Ectodermal cell (in vitro differentiated cells): Measurements from ENCODE around the gene TRAPPC10.

Source experiments
- H3K27ac ChIP-seq: 2 replicates; pipeline ENCODE4 v1.7.0; 2013; ENCODE audit warnings: mild to moderate bottlenecking, low read depth, low read length; ENCODE audit not compliant: insufficient read depth, poor library complexity, severe bottlenecking
- H3K27me3 ChIP-seq: 2 replicates; pipeline ENCODE4 v1.7.0; 2013; ENCODE audit warnings: mild to moderate bottlenecking, low read length; ENCODE audit not compliant: insufficient read depth, control insufficient read depth, poor library complexity, severe bottlenecking
- H3K36me3 ChIP-seq: one replicate; pipeline ENCODE4 v1.7.0; 2013; ENCODE audit warnings: low read length; ENCODE audit not compliant: control insufficient read depth, insufficient read depth
- H3K4me1 ChIP-seq: one replicate; pipeline ENCODE4 v1.7.0; 2013; ENCODE audit warnings: low read length; ENCODE audit not compliant: control insufficient read depth, insufficient read depth
- H3K4me3 ChIP-seq: 2 replicates; pipeline ENCODE4 v1.7.0; 2013; ENCODE audit warnings: low read depth, low read length, control low read depth; ENCODE audit not compliant: insufficient read depth
- H3K9me3 ChIP-seq: 2 replicates; pipeline ENCODE4 v1.7.0; 2013; ENCODE audit warnings: mild to moderate bottlenecking, low read length, moderate library complexity; ENCODE audit not compliant: control insufficient read depth
- WGBS, 2 experiments: methylation state at CpG; one replicate each; pipeline ENCODE4 v1.1.7; 2013; ENCODE audit warnings: missing lambda C conversion rate in 2 of 2; 5-methylcytosine and 5-hydroxymethylcytosine counted together

Gene TRAPPC10

DNA sequence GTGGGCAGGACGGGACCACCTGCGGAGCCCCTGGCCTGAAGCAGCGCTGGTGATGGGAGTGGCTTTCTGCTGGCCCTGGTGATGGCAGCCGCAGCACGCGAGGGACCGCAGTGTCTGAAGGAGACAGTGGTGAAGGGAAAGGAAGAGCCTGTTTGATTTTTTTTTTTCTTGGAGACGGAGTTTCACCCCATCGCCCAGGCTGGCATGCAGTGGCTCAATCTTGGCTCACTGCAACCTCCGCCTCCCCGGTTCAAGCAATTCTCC lies 40.2 kb upstream of the TRAPPC10 start:
- H3K36me3 ChIP-seq: no peaks in the 10 kb centered on the region
- no peak overlapping the region for H3K4me3 ChIP-seq
- no peaks in the 10 kb centered on the region for H3K4me1 ChIP-seq
- 92 to 94% methylated on average over 11 of the region's 11 CpGs for WGBS, 2 experiments
- no peak overlapping the region for H3K27ac ChIP-seq
- H3K27me3 ChIP-seq: no peaks in the 10 kb centered on the region
- H3K9me3 ChIP-seq: no peaks in the 10 kb centered on the region

DNA sequence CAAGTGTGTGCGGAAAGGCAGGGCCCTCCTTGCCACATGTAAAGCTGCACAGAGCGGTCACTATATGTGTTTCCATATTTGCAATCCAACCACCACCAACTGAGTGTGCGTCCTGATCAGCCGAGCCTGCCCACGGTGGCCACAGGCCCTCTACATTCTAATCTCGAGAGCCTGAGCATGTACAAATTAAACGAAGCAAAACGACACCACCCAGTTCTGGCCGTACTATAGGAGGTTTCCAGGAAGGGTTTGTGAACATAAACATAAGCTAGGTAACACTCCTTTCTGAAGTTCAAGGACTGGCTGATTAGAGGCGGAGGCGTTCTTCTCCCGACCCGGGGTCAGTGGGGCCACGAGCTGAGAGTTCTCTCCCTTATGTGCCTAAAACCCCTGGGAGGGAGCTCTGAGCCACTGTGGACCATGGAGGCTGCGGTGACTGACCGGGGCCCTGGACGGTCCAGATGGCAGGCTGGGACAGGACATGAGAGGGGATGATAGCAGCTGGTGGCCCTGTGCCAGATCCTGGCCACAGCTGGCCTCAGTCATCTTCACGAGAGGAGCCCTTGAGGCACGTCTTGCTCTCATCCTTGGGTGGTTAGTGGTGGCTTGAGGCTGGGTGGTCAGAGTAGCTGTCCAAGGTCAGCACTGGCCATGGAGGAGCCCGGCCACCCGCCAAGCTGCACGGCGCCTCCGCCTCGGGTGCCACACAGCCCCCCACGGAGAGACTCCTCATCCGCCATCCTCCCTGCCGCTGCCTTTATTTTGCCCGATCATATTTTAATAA lies 39.1 kb upstream of the TRAPPC10 start:
- Histone ChIP-seq H3K9me3 (no peaks in the 10 kb centered on the region), H3K27me3 (no peaks in the 10 kb centered on the region), H3K27ac (no peak overlapping the region), H3K4me3 (no peak overlapping the region), H3K4me1 (no peaks in the 10 kb centered on the region), H3K36me3 (no peaks in the 10 kb centered on the region)
- 94 to 95% methylated on average over 29 of the region's 29 CpGs for WGBS, 2 experiments

DNA sequence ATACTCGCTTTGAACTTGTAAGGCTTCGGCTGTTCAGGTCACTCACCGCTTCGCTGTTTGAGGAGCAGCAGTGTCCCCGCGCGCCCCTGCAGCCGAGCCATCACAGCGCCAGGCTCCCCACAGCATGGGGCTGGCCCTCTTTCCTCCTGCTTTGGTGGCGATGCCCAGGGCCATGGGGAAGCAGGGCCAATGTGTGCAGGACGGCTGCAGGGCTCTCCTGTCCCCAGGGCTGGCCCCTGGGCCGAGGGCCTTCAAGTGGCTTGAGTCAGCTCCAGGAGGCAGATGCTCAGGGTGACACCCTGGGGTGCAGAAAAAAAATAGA lies 38.5 kb upstream of the TRAPPC10 start:
- Histone ChIP-seq H3K36me3 (no peaks in the 10 kb centered on the region), H3K4me3 (no peak overlapping the region), H3K4me1 (no peaks in the 10 kb centered on the region), H3K27me3 (no peaks in the 10 kb centered on the region), H3K27ac (no peak overlapping the region), H3K9me3 (no peaks in the 10 kb centered on the region)
- WGBS, 2 experiments: 94% methylated on average over 12 of the region's 12 CpGs

DNA sequence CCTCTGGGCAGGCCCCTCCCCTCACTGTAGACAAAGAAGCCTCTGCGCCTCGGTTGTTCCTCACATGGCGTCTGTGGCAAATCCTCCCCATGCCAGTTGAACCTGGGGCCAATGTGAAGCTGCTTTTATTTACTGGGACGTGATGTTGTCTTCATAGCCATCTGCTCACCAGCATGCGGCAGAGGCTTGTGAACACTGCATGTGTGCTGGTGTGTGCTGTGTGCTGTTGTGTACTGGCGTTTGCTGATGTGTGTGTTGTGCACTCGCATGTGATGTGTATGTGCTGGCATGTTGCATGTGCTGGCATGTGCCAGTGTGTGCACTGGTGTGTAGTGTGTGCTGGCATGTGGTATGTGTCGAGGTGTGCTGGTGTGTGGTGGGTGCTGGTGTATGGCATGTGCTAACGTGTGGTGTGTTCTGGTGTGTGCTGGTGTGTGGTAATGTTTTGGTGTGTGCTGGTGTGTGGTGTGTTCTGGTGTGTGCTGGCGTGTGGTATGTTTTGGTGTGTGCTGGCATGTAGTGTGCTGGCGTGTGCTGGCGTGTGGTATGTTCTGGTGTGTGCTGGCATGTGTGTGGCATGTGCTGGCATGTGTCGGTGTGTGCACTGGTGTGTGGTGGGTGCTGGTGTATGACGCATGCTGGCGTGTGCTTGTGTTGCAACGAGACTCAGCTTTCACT lies 37.2 kb upstream of the TRAPPC10 start:
- Histone ChIP-seq H3K27me3 (no peaks in the 10 kb centered on the region), H3K4me3 (no peak overlapping the region), H3K36me3 (no peaks in the 10 kb centered on the region), H3K27ac (no peak overlapping the region), H3K4me1 (no peaks in the 10 kb centered on the region), H3K9me3 (no peaks in the 10 kb centered on the region)
- 91 to 94% methylated on average over 16 of the region's 16 CpGs for WGBS, 2 experiments

DNA sequence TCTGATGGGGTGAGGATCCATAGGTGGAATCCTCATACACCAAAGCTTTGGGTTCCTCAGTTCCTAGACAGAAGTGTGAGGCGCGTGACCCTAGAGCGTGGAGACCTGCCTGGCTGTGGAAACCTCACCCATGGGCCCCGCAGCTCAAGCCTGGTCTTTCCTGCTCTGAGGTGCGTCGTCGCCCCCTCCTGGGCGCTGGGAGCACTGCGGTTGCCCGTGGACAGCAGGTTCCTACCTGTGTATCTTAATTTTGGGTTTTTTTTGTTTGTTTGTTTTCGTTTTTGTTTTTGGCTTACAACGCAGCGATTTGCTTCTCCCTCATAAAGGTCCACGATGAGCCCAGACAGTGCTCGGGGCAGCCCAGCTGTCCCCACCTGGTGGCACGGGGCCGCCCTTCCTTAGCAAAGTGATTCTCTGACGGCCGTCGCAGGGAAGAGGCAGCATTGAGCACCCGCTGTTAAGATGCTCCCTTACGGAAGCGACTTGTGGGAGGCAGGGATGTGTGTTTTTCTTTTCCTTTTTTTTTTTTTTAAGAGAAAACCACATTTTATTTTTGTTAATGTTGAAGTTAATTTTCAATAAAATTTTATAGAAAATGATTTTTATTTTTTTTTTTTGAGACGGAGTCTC lies 36.5 kb upstream of the TRAPPC10 start:
- H3K36me3 ChIP-seq: no peaks in the 10 kb centered on the region
- no peaks in the 10 kb centered on the region for H3K9me3 ChIP-seq
- 15% methylated on average over 21 to 22 of the region's 24 CpGs for WGBS, 2 experiments
- no peaks in the 10 kb centered on the region for H3K4me1 ChIP-seq
- no peak overlapping the region for H3K27ac ChIP-seq
- H3K27me3 ChIP-seq: no peaks in the 10 kb centered on the region
- H3K4me3 ChIP-seq: no peak overlapping the region

DNA sequence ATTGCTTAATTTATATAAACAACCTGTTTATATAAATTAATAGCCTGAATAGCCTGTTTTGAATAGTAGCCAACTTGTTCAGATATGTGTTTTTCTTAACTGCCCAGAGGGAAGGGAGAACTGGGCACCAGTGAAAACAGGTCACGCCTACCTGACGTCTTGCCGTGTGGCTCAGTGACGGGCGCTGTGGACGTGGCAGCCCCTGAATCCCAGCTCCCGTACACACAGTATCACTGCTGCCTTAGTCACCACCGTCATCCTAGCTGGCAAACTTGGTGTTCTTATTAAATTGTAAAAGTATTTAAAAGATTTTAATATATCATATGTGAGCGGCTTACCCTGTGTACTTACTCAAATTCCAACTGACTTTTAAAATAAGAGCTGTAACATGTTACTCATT lies 35.4 kb upstream of the TRAPPC10 start:
- 92% methylated on average over 7 to 8 of the region's 9 CpGs for WGBS, 2 experiments

DNA sequence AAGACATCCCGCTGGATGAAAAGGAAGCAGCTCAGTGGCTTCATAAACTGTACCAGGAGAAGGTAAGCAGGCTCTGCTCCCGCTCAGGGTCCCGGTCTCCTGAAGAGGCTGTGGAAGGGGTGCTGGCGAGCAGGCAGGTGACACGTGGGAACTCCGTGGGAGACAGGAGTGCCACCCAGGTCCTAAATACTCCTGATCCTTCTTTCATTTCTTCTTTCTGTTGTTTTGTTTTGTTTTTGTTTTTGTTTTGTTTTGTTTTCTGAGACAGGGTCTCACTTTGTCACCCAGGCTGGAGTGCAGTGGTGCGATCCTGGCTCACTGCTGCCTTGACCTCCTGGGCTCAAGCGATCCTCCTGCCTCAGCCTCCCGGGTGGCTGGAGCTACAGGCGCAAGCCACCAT lies 34.0 kb upstream of the TRAPPC10 start:
- WGBS, 2 experiments: 90 to 94% methylated on average over 10 of the region's 10 CpGs
- no peaks in the 10 kb centered on the region for H3K9me3 ChIP-seq
- no peaks in the 10 kb centered on the region for H3K27me3 ChIP-seq
- no peaks in the 10 kb centered on the region for H3K36me3 ChIP-seq
- no peak overlapping the region for H3K4me3 ChIP-seq
- H3K4me1 ChIP-seq: no peaks in the 10 kb centered on the region
- H3K27ac ChIP-seq: no peak overlapping the region

More for the DNA sequence above, 35.4 kb upstream of the TRAPPC10 start:
- Histone ChIP-seq H3K4me1 (no peaks in the 10 kb centered on the region), H3K27me3 (no peaks in the 10 kb centered on the region), H3K4me3 (no peak overlapping the region), H3K27ac (no peak overlapping the region), H3K36me3 (no peaks in the 10 kb centered on the region), H3K9me3 (no peaks in the 10 kb centered on the region)

DNA sequence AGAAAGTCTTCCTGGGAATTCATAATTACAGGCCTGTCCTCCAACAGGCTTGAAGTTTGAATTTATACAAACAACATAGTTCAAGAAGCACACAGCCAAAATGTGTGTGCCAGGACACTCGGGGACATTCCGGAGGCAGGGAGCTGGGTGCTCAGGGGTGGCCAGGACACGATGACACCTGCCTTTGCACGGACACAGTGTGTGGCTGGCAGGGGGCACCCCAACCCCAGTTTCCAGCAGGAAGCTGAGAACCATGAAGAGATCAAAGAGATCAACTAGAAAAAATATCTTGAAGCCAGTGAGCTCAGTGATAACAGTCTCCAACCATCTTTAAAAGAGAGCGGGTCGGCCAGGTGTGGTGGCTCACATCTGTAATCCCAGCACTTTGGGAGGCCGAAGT lies 32.5 kb upstream of the TRAPPC10 start:
- WGBS, 2 experiments: 88 to 90% methylated on average over 7 of the region's 7 CpGs
- Histone ChIP-seq H3K36me3 (no peaks in the 10 kb centered on the region), H3K27me3 (no peaks in the 10 kb centered on the region), H3K9me3 (no peaks in the 10 kb centered on the region), H3K4me3 (no peak overlapping the region), H3K4me1 (no peaks in the 10 kb centered on the region), H3K27ac (no peak overlapping the region)

DNA sequence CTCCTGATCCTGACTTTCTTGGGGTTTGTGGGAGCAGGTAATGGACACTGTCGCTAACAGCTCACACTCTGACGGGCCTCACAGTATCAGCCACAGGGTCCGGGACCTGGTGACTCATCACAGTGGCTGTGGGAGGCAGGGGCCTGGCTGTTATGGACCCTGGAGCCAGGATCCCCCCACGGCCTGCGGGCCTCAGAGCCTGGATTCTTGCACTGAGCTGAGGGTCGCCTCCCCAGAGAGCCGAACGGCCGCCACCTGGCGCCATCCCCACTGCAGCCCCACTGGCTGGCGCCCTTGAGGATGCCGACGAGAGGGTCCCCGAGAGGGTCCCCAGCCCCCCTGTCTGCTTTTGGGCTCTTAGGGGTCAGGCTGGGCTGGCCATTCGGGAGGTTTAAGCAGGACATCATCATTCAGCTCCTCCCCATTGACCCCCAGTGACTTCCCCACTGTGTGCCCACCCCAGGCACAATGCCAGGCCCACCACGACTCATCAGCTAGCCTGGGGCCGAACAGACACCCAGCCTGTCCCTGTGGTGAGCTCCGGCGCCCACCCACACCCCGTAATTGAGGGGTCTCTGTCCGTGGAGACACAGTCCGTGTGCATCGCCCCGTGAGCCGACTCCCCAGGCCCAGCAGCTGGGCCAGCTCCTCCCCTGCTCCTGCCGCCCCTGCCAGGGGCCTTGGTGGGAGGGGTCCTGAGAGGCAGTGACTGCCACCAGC lies 30.8 kb upstream of the TRAPPC10 start:
- peaks cover 5% of the 10 kb centered on the region for H3K4me1 ChIP-seq
- H3K4me3 ChIP-seq: no peak overlapping the region
- H3K27ac ChIP-seq: no peak overlapping the region
- 90% methylated on average over 26 of the region's 26 CpGs for WGBS, 2 experiments
- H3K27me3 ChIP-seq: no peaks in the 10 kb centered on the region
- H3K9me3 ChIP-seq: no peaks in the 10 kb centered on the region
- H3K36me3 ChIP-seq: no peaks in the 10 kb centered on the region

DNA sequence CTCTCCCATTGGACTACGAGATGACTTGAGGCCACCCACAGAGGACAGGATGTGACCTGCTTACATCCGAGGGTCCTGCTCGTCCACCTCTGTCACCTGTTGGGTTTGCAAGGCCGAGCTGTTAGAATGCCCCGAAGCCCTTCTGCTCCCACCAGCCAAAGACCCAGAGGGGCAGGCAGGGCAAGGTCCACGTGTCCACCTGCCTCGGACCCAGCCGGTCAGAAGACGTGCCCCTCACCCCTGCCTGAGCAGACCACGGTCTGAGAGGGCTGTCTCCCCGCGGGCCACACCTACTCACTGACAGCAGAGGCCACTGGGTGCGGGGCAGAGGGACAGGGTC lies 30.3 kb upstream of the TRAPPC10 start:
- Histone ChIP-seq H3K9me3 (no peaks in the 10 kb centered on the region), H3K4me3 (no peak overlapping the region), H3K27ac (no peak overlapping the region), H3K36me3 (no peaks in the 10 kb centered on the region), H3K27me3 (no peaks in the 10 kb centered on the region), H3K4me1 (peaks cover 5% of the 10 kb centered on the region)
- 69 to 76% methylated on average over 13 of the region's 13 CpGs for WGBS, 2 experiments
